Measurements from ENCODE around the gene NDRG4.

NDRG4 gene

DNA sequence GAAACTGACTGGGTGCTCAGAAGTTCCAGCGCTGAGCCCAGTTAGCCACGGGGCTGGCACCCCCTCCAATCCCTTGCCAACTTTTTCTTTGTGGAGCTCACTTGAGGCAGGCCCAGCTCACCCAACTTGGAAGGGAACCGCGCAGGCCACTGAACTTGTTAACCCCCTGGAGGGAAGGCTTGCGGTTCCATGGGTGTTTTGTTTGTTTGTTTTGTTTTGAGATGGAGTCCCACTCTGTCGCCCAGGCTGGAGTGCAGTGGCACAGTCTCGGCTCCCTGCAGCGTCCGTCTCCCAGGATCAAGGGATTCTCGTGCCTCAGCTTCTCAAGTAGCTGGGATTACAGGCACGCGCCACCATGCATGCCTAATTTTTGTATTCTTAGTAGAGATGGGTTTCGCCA, 34.1 kb upstream of the NDRG4 start:
- Histone ChIP-seq H3K27ac (no peak overlapping the region), H2AFZ (no peak overlapping the region), H3K79me2 (no peaks in the 10 kb centered on the region), H3K36me3 (ENCODE audit: control insufficient read depth, insufficient read depth, low read length) (no peaks in the 10 kb centered on the region), H3K9ac (no peak overlapping the region), H3K4me3 (ENCODE audit: low read depth, low read length) (no peak overlapping the region), H3K27me3 (ENCODE audit: control insufficient read depth, insufficient read depth, low read length) (no peaks in the 10 kb centered on the region), H3K4me2 (ENCODE audit: low read length) (no peak overlapping the region), H3K4me1 (no peaks in the 10 kb centered on the region), H3K9me3 (ENCODE audit: control insufficient read depth, low read length) (no peaks in the 10 kb centered on the region)
- TF ChIP-seq, protein P1, sequence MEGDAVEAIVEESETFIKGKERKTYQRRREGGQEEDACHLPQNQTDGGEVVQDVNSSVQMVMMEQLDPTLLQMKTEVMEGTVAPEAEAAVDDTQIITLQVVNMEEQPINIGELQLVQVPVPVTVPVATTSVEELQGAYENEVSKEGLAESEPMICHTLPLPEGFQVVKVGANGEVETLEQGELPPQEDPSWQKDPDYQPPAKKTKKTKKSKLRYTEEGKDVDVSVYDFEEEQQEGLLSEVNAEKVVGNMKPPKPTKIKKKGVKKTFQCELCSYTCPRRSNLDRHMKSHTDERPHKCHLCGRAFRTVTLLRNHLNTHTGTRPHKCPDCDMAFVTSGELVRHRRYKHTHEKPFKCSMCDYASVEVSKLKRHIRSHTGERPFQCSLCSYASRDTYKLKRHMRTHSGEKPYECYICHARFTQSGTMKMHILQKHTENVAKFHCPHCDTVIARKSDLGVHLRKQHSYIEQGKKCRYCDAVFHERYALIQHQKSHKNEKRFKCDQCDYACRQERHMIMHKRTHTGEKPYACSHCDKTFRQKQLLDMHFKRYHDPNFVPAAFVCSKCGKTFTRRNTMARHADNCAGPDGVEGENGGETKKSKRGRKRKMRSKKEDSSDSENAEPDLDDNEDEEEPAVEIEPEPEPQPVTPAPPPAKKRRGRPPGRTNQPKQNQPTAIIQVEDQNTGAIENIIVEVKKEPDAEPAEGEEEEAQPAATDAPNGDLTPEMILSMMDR (IDR thresholded peaks at IDR 0.05): no peak

DNA sequence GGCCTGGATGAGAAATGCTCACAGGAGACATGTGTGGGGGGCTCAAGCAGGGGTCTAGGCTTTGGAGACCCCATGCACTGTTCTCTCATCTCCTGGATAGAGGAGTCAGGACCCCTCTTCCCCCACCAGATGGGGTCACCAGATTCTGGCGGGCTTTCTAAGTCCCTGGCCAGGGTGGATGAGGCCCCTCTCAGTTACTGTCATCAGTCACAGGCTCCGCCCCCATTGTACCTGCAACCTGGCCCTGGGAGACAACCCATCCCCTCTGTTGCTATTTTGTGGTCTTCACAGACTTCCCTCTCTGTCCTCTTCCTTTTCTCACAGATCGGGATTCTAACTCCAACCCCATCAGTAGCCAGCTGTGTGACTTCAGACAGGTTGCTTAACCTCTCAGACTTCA, 33.5 kb upstream of the NDRG4 start:
- no peaks in the 10 kb centered on the region for H3K36me3 ChIP-seq (ENCODE audit: control insufficient read depth, insufficient read depth, low read length)
- no peak overlapping the region for H3K4me2 ChIP-seq (ENCODE audit: low read length)
- no peaks in the 10 kb centered on the region for H3K79me2 ChIP-seq
- no peak overlapping the region for H3K9ac ChIP-seq
- TF ChIP-seq, protein P1 (IDR thresholded peaks at IDR 0.05): no peak
- H2AFZ ChIP-seq: no peak overlapping the region
- no peaks in the 10 kb centered on the region for H3K27me3 ChIP-seq (ENCODE audit: control insufficient read depth, insufficient read depth, low read length)
- no peaks in the 10 kb centered on the region for H3K4me1 ChIP-seq
- H3K9me3 ChIP-seq (ENCODE audit: control insufficient read depth, low read length): no peaks in the 10 kb centered on the region
- no peak overlapping the region for H3K4me3 ChIP-seq (ENCODE audit: low read depth, low read length)
- no peak overlapping the region for H3K27ac ChIP-seq

DNA sequence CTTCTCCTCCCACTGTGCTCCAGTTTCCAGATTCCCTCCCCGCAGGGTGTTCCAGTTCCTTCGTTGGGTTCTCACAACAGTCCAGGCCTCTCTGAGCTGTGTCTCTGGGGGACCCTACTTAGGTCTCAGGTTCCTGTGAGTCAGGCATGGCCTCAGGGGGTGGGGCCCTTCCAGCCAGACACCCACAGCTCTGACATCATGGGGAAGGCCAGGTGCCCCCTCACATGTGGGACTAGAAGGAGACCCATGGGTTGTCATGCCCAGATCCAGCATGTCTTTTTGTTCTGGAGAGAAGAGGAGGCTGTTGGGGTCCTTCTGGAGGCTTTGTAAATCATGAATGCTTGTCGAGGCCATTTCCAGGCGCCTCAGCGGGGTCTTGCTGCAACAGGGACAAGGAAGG, 32.0 kb upstream of the NDRG4 start:
- TF ChIP-seq, protein P1 (IDR thresholded peaks at IDR 0.05): no peak
- Histone ChIP-seq H3K9me3 (ENCODE audit: control insufficient read depth, low read length) (no peaks in the 10 kb centered on the region), H3K9ac (no peak overlapping the region), H3K27ac (no peak overlapping the region), H3K4me1 (no peaks in the 10 kb centered on the region), H3K79me2 (no peaks in the 10 kb centered on the region), H2AFZ (no peak overlapping the region), H3K27me3 (ENCODE audit: control insufficient read depth, insufficient read depth, low read length) (no peaks in the 10 kb centered on the region), H3K4me2 (ENCODE audit: low read length) (no peak overlapping the region), H3K36me3 (ENCODE audit: control insufficient read depth, insufficient read depth, low read length) (no peaks in the 10 kb centered on the region), H3K4me3 (ENCODE audit: low read depth, low read length) (no peak overlapping the region)

DNA sequence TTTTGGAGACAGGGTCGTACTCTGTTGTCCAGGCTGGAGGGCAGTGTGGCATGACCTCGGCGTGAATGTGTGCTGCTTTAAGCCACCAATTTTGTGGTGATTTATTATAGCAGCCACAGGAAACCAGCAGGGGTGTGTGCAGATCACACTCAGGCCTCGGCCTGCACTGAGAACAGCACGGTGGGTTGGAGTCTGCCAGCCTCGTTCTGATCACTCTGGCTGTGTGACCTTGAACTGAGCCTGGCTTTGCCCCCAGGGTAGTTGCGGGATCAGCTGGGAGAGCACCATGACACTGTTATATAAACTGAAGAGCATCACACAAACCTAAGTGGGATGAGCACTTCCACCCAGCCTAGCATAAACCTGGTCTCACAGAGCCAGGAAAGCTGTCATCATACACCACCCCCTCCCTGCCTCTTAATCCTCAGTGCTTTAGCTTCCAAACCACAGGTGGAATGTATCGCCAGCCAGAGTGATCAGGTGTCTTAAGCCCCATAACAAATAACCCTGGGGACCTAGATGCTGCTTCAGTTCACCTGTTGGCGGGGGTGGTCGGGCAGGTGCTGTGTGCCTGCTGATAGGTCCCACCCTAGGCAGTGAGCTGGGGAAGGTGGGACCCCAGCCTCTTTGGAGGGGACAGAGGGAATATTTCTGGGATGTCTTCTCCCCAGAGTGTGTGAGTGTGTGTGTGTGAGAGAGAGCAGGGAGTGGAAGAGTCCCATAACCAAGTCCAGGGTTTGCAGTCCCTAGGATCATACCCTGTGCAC, 28.6 kb upstream of the NDRG4 start:
- Histone ChIP-seq H3K27me3 (ENCODE audit: control insufficient read depth, insufficient read depth, low read length) (no peaks in the 10 kb centered on the region), H3K36me3 (ENCODE audit: control insufficient read depth, insufficient read depth, low read length) (no peaks in the 10 kb centered on the region), H3K9ac (no peak overlapping the region), H3K27ac (no peak overlapping the region), H2AFZ (no peak overlapping the region), H3K9me3 (ENCODE audit: control insufficient read depth, low read length) (no peaks in the 10 kb centered on the region), H3K4me2 (ENCODE audit: low read length) (no peak overlapping the region), H3K79me2 (no peaks in the 10 kb centered on the region), H3K4me1 (peaks cover under 1% of the 10 kb centered on the region), H3K4me3 (ENCODE audit: low read depth, low read length) (no peak overlapping the region)
- TF ChIP-seq, protein P1 (IDR thresholded peaks at IDR 0.05): no peak

DNA sequence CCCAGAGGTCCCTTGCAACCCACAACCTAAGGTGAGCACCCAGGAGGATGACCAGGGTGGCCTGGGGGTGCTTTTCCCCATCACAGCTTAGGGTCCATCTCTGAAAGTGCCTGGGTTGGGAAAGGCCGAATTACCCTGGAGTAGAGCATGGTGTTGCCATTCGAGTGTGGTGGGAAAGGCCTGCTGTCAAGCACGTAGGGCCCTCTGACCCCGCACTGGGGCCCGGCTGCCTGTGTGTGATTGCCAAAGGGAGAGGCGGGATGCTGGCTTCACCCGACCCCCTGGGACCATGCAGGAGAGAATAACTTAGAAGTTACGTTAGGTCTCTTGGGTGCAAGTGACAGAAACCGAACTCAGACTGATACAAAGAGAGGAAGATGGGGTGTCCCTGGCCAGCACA, 27.7 kb upstream of the NDRG4 start:
- TF ChIP-seq, protein P1 (IDR thresholded peaks at IDR 0.05): no peak
- H3K27ac ChIP-seq: no peak overlapping the region
- no peaks in the 10 kb centered on the region for H3K79me2 ChIP-seq
- H3K9ac ChIP-seq: no peak overlapping the region
- H3K4me3 ChIP-seq (ENCODE audit: low read depth, low read length): no peak overlapping the region
- H3K27me3 ChIP-seq (ENCODE audit: control insufficient read depth, insufficient read depth, low read length): no peaks in the 10 kb centered on the region
- H2AFZ ChIP-seq: no peak overlapping the region
- H3K36me3 ChIP-seq (ENCODE audit: control insufficient read depth, insufficient read depth, low read length): no peaks in the 10 kb centered on the region
- H3K9me3 ChIP-seq (ENCODE audit: control insufficient read depth, low read length): no peaks in the 10 kb centered on the region
- H3K4me1 ChIP-seq: peaks cover 4% of the 10 kb centered on the region
- no peak overlapping the region for H3K4me2 ChIP-seq (ENCODE audit: low read length)
